ENCODE results near the gene HSF2.
"Not testable (repeated sequence)": the region's sequence is repeated elsewhere in the genome, so short reads cannot be mapped to it uniquely, and the experiment has no call there.

HSF2 gene

GRCh38 chr6:122455116-122455515 is 55.7 kb downstream of the HSF2 start:
- DNase-seq (ENCODE audit: low read depth), result not testable (repeated sequence)

GRCh38 chr6:122458087-122458486 is 58.6 kb downstream of the HSF2 start:
- no peak for DNase-seq (ENCODE audit: low read depth)

- no peak for DNase-seq (ENCODE audit: low read depth)
Measured at GRCh38 chr6:122459240-122459639, 59.8 kb downstream of the HSF2 start.

GRCh38 chr6:122459865-122460416 is 60.5 kb downstream of the HSF2 start:
- not testable (repeated sequence) for DNase-seq (ENCODE audit: low read depth)

GRCh38 chr6:122461885-122462284 is 62.4 kb downstream of the HSF2 start:
- no peak for DNase-seq (ENCODE audit: low read depth)

GRCh38 chr6:122471107-122472021 is 71.9 kb downstream of the HSF2 start, which contains the start of gene SERINC1:
SERINC1 (minus strand) TSS chr6:122471807; CDS start chr6:122471737, 70 bp downstream.
- DNase-seq (ENCODE audit: low read depth), result peak; percentile 83

- DNase-seq (ENCODE audit: low read depth), result no peak
Measured at GRCh38 chr6:122472022-122472340, 72.5 kb downstream of the HSF2 start.

- DNase-seq (ENCODE audit: low read depth), result no peak
Measured at GRCh38 chr6:122476131-122476530, 76.7 kb downstream of the HSF2 start.

GRCh38 chr6:122482750-122483080 is 83.3 kb downstream of the HSF2 start:
- DNase-seq (ENCODE audit: low read depth), result no peak
